GM21529 (cell line): Measurements from ENCODE around the gene CYB5D1.
"Not testable (repeated sequence)": the region's sequence is repeated elsewhere in the genome, so short reads cannot be mapped to it uniquely, and the experiment has no call there.

Experiments used
- ATAC-seq: cut with Tn5 transposase; IDR thresholded peaks from one replicate; pipeline ENCODE4 v1.9.1; 2021; ENCODE audit not compliant: unreplicated experiment

CYB5D1 gene, protein sequence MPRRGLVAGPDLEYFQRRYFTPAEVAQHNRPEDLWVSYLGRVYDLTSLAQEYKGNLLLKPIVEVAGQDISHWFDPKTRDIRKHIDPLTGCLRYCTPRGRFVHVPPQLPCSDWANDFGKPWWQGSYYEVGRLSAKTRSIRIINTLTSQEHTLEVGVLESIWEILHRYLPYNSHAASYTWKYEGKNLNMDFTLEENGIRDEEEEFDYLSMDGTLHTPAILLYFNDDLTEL

DNA sequence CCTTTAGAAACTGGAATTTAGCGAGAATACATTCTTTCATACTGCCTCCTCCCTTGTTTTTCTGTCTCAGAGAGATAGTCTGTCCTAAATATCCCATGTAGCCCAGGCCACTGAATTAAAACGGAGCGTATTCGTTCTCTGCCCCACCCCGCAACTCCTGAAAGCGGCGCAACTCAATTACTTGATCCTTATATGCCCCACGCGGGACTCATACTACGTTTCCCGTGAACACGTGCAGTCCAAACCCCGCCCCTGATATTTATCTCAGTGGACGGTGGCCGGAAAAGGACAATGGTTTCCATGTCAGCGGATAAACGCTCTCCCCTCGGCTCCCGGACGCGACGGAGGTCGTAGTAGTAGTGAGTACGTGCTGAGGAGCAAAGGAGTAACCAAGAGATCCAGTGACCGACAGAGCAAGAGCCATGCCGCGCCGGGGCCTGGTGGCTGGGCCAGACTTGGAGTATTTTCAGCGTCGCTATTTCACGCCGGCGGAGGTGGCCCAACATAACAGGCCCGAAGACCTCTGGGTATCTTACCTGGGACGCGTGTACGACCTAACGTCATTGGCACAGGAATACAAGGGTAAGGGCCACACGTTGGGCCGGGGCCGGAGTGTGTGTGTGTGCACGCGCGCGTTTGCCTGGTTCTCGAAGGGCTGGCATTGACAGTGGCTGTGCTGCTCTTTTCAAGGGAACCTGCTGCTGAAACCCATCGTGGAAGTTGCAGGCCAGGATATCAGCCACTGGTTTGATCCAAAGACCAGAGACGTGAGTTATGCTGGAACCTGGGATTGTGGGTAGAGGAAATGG lies at the start of gene CYB5D1:
TSS of gene CYB5D1 (plus strand) at position 291 of the 809 bp plus-strand sequence. CDS start at position 423, 132 bp downstream.
- peak; percentile 33 for ATAC-seq

DNA sequence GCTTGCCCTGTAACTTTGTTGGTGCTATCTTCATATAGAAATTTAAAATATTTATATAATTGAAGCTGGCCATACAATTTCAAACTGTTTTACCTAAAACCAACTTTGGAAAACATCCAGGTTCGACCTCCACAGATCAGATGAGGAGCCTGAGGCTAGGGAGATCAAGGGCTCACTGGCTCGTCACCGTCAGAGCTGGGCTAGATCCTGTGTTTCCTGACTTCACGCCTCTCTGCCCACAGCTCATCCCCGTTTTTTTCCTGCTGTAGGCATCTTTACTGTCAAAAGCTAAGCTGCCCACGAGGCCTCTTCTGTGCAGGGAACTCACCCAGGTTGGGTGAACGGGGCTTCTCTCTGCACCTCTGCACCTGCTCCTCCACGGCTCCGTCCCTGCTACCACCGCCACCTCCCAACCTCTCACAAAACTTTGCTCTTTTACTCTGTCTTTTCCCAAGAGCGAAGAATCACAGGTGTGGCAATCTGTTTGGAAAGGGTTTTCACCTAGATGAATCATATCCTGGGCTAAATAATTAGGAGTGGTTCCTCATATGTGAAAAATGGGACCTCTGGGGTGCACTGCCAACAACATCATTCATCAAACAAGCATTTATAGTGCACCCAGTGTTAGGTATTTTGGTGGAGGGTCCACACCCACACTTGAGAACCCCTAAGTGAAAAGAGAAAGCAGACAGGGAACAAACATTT lies 48.6 kb upstream of the CYB5D1 start:
- ATAC-seq, result no peak

DNA sequence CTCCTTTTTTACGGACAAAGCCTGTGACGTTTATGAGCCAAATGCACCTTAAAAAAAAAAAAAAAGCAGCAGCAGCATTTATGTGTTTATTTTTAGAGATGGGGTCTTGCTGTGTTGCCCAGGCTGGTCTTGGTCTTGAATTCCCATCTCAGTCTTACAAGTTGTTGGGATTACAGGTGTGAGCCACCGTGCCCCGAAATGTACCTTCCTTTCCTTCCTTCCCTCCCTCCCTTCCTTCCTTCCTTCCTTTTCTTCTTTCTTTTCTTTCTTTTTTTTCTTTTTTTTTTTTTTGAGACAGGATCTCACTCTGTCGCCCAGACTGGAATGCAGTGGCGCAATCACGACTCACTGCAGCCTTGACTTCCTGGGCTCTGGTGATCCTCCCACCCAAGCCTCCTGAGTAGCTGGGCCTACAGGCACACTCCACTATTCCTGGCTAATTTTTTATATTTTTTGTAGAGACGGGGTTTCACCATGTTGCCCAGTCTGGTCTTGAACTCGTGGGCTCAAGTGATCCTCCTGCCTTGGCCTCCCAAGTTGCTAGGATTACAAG lies 47.9 kb upstream of the CYB5D1 start:
- ATAC-seq, result not testable (repeated sequence)

DNA sequence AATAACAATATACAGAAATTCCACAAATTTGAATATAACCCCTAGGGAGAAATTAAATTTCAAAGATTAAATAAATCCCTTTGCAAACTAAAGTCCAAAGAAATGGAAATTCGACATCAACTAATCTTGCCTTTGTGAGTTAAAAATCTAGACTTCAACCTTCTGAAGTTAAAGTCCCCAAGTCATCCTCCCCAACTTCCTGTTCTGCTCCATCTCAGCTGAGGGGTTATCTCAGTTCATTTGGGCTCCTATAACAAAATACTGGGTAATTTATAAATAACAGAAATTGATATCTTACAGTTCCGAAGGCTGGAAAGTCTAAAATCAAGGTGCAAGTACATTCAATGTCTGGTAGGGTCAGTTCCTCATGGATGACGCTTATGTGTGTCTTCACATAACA lies 46.6 kb upstream of the CYB5D1 start:
- no peak for ATAC-seq

DNA sequence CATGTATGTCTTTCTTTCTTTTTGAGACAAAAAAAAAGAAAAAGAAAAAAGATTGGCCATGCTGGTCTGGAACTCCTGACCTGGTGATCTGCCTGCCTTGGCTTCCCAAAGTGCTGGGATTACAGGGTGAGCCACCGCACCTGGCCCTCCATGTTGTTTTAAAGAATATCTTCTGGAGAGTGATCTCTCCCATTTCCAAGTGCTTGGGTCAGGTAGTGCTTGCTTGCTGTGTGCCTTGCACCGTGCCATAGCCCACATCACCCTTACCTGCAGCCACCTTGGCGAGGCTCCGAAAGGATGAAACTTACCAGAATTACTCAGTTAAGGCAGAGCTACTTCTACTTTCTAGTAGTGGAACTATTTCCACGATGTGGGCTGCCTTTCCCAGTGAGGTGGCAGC lies 42.8 kb upstream of the CYB5D1 start:
- no peak for ATAC-seq

DNA sequence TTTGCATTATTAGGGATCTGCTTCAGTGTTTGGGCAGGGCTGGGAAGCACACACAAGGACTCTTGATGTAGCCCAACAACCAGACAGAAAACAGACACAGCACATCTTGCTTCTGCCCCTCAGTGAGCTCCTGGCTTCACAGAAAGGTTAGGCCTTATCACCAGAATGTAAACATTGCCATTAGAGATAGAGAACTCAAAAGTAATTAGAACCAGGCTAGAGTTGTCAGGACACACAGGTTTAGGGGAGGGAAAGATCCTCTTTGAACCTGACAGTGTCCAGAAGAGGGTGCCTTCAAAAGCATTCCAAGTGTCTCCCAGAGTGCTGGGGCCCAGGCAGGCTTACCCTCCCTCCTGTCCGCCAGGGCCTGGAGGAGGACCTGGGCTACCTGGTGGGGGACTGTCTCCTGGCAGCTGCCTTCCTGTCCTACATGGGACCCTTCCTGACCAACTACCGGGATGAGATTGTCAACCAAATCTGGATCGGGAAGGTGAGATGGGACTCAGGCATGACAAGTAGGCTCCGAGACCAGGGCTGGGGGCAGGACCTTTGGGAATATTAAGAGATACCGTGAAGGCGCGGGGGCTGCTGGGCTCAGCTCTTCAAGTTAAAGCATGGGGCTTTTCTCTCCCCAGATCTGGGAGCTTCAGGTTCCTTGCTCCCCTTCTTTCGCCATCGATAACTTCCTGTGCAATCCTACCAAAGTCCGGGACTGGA lies 40.7 kb upstream of the CYB5D1 start:
- ATAC-seq, result no peak

DNA sequence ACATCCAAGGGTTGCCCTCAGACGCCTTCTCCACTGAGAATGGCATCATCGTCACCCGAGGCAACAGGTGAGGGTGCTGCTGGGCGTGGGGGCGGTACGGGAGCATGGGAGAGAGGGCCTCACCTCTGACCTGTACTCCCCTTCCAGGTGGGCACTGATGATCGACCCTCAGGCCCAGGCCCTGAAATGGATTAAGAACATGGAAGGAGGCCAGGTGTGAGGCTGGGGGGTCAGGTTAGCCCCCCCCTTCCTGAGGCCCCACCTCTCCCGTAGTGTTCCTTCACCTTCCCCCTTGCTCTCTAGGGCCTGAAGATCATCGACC lies 40.2 kb upstream of the CYB5D1 start:
- ATAC-seq, result no peak

DNA sequence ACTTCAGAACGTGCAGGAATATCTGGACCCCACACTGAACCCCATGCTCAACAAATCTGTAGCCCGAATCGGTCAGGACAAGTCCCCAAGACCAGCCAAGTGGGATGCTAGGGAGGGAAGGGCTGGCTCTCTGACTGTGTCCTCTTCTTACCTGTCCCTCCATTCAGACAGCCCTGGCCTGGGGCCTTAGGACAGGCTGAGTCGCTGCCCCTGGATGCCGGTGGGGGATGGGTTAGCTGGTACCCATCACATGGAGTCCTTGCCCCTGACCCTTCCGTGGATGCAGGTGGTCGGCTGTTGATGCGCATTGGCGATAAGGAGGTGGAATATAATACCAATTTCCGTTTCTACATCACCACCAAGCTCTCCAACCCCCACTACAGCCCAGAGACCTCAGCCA lies 39.8 kb upstream of the CYB5D1 start:
- ATAC-seq, result no peak

DNA sequence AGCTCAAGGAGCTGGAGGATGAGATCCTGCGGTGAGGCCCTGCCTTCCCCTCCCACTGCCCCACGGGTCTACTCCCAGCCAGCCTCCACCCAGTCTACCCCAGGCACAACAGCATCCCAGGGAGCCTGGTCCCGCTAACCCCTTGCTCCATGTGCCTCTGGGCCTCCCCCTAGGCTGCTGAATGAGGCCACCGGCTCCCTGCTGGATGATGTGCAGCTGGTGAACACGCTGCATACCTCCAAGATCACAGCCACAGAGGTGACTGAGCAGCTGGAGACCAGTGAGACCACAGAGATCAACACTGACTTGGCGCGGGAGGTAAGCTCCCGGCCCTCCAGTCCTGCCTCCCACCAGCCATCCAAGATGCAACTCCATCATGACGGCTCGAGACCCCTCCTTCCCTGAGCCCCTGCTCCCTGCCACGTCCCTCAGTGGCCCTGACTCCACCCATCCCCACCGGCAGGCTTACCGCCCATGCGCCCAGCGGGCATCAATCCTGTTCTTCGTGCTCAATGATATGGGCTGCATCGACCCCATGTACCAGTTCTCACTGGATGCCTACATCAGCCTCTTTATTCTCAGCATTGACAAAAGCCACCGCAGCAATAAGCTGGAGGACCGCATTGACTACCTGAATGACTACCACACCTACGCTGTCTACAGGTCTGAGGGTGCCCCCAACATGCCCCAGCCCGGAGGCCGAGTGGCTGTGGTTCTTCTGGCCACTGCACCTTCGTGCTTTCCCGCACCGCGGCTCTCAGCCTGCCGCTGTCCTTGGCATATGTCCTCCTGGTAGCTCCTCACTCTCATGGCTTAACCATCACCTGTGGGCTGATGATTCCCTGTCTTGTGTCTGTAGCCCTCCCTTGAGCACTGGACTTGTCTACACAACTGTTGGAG lies 38.8 kb upstream of the CYB5D1 start:
- ATAC-seq, result no peak

DNA sequence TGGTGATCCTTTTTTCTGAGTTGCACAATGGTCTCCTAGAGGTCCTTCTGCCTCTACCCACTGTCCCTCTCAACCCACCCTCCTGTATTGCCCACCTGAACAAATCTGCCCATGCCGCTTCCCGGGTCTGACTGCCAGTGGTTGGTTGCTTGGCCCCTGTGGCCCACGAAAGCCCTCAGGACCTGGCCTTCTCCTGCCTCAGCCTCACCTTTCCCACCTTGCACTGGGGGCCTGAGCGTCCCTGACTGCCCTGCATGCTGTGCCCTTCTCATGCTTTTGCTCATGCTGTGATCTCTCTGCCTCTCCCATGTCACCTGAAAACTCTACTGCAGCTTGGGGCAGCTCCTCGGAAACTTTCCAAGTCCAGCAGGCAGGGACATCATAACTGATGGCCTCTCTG lies 37.6 kb upstream of the CYB5D1 start:
- no peak for ATAC-seq

DNA sequence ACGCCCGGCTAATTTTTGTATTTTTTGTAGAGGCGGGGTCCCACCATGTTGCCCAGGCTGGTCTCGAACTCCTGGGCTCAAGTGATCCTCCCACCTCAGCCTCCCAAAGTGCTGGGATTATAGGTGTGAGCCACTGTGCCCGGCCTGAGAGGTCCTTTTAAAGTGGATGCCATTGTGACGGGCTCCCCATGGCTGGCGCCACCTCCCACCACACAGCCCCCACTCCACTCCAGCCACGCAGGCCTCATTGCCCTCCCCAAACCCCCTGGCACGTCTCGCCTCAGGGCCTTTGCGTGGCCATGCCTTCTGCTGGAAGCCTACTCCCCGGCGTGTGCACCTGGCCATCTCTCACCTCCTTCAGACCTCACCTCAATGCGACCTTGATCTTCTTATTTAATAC lies 35.7 kb upstream of the CYB5D1 start:
- no peak for ATAC-seq

DNA sequence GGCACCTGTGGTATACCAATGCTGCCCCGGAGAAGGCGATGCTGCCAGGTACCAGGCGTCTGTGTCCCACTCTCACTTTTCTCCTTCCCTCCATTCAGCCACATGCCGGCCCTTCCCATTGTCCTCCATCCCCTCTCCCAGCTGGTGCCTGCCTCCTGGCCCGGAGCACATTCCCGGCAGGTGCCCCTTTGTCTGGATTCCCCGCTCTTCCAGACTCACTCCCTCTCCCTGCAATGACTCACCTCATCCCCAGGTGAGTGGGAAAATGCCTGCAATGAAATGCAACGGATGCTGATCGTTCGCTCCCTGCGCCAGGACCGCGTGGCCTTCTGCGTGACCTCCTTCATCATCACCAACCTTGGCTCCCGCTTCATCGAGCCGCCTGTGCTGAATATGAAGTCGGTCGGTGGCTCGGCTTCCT lies 34.2 kb upstream of the CYB5D1 start:
- no peak for ATAC-seq

DNA sequence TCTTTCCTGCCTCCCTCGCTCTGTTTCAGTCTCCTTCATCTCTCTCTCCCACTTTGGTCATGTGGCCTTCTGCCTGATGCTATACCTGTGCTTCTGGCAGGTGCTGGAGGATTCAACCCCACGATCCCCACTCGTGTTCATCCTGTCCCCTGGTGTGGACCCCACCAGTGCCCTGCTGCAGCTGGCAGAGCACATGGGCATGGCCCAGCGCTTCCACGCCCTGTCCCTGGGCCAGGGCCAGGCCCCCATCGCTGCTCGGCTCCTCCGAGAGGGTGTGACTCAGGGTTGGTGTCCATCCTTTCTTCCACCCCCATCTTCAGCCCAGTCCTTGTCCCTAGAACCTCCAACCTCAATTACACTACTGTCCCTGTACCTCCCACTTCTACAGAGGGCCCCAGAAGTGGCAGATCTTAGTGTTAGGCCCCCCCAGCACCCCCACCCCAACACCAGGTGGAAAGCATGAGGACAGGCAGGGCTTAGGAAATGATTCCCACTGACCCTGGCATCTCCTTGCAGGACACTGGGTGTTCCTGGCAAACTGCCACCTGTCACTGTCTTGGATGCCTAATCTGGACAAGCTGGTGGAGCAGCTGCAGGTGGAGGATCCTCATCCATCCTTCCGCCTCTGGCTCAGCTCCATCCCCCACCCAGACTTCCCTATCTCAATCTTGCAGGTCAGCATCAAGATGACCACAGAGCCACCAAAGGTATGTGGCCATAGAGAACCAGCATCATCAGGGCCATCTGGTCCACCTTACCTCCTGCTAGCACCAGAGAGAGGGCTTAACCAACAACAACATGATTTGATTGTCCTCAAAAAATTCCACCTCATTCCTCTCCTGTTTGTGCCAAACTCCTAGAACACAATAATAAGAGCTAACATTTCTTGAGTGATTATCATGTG lies 33.5 kb upstream of the CYB5D1 start:
- no peak for ATAC-seq

DNA sequence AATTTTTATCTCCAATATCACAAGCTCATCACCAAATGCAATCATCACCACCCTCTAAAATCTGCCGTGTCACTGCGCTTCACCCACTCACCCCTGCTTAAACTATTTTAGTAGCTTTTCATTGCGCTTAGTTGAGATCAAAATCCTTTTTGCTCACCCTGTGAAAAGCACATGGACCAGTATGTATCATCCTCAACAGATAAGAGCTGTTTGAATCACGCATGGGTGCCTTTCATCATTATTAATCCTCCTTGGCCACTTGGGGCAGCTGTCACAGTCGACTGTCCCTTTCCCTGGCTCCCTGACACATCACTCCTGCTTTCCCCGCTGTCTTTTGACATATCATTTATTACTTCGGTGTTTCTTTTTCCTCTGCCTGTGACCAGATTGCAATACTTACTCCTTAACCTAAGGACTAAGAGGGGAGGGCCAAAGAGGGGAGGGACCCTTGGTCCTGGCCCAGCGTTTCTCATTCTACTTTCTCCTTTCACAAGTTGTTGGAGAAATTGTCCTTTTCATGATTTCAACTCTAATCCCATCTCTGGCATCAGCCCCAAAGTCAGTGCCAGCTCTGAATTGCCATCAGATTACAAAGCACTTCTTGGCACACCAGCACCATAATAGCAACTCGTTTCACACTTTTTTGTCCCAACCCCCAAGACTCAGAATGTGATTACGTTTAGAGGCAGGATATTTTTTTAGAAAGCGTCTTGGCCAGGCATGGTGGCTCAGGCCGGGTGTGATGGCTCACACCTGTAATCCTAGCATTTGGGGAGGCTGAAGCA lies 32.4 kb upstream of the CYB5D1 start:
- no peak for ATAC-seq

DNA sequence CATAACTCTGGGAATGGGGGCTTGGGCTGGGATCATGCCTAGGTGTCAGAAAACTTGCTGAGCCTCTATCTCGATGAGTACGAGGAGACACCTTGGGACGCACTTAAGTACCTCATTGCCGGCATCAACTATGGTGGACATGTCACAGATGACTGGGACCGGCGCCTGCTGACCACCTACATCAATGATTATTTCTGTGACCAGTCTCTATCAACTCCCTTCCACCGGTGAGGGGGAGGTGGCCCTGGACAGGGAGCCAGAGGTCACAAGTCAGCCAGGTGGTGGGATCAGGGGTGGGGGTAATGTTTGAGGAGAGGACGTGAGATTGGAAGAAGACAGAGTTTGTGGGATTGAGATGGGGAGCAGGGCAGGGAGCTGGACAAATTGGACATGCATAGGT lies 27.2 kb upstream of the CYB5D1 start:
- ATAC-seq, result no peak

DNA sequence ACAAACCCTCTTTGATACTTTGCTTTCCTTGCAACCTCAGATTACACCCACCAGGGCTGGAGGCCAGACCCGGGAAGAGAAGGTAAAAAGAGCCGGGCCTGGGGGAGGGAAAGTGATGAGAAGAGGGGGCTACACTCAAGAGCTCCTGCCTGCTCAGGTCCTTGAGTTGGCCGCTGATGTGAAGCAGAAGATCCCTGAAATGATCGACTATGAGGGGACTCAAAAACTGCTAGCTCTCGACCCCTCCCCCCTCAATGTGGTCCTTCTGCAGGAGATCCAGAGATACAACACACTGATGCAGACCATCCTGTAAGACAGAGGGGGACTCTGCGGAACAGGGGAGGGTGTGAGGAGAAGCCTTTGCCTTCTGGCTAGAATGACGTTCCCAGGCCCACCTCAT lies 26.6 kb upstream of the CYB5D1 start:
- ATAC-seq, result no peak

DNA sequence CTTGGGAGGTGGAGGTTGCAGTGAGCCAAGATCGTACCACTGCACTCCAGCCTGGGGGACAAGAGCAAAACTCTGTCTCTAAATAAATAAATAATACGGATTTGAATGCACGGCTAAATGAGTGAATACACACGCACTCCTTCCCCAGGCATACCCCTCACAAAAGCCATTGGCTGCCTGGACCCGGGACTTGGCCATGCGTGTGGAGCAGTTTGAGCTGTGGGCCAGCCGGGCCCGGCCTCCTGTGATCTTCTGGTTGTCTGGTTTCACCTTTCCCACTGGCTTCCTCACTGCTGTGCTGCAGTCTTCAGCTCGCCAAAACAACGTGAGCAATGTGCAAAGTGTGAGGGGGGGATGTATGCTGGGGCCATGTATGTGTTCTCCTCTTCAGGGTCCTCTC lies 25.4 kb upstream of the CYB5D1 start:
- ATAC-seq, result no peak

DNA sequence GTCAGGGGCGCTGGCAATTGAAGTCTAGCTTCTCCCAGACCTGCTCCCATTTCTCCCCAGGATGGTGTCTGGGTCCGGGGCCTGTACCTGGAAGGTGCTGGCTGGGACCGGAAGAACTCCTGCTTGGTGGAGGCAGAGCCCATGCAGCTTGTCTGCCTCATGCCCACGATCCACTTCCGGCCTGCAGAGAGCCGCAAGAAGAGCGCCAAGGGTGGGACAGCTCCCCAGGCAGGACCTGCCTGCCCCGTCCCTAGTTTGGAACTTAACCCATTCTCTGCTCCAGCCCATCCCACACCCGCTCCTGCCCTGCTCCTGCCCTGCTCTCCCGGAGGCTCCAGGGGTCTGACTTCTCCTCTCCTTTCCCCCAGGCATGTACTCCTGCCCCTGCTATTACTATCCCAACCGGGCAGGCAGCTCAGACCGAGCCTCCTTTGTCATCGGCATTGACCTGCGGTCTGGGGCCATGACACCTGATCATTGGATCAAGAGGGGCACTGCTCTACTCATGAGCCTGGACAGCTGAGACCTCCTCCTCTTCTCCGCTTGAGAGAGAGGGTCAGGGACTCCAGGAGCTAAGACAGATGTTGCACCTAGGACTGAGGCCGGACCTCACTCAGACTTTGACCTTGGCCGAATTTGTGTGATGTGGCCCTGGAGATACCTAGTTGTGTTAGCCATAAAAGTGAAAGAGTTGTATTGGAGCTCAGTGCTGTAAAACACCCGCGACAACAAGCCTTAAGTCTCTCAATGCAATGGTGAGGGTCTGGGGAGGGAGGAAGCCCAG lies 24.6 kb upstream of the CYB5D1 start:
- ATAC-seq, result no peak
